HUES6 (cell line): ENCODE data around the gene WDR59.
A peak's percentile ranks its signal among the peaks of the same experiment; 100 is the strongest.

Source experiments
- H3K27ac ChIP-seq: 2 replicates; pipeline ENCODE4 v1.7.0; 2013; ENCODE audit warnings: low read depth, mild to moderate bottlenecking, low read length, inconsistent platforms
- H3K27me3 ChIP-seq: 2 replicates; pipeline ENCODE4 v1.6.1; 2013; ENCODE audit warnings: low read length; ENCODE audit not compliant: control insufficient read depth, insufficient read depth
- H3K36me3 ChIP-seq: 2 replicates; pipeline ENCODE4 v1.6.1; 2013; ENCODE audit warnings: low read length; ENCODE audit not compliant: control insufficient read depth, insufficient read depth
- H3K4me1 ChIP-seq: 2 replicates; pipeline ENCODE4 v1.6.1; 2013; ENCODE audit warnings: low read length; ENCODE audit not compliant: control insufficient read depth, insufficient read depth
- H3K4me3 ChIP-seq: 2 replicates; pipeline ENCODE4 v1.5.1; 2013; ENCODE audit warnings: low read depth, low read length
- H3K9ac ChIP-seq: one replicate; pipeline ENCODE4 v1.6.1; 2013; ENCODE audit warnings: mild to moderate bottlenecking, low read length
- H3K9me3 ChIP-seq: 2 replicates; pipeline ENCODE4 v1.6.1; 2013; ENCODE audit warnings: low read depth, low read length; ENCODE audit not compliant: control insufficient read depth, insufficient read depth

The WDR59 gene

GRCh38 chr16:74973304-74973703 lies 11.6 kb downstream of the WDR59 start:
- H3K4me1 ChIP-seq: no peaks in the 10 kb centered on the region
- H3K36me3 ChIP-seq: peaks cover 18% of the 10 kb centered on the region
- no peak overlapping the region for H3K9ac ChIP-seq
- H3K9me3 ChIP-seq: no peaks in the 10 kb centered on the region
- H3K27me3 ChIP-seq: no peaks in the 10 kb centered on the region
- H3K27ac ChIP-seq: no peak overlapping the region
- no peak overlapping the region for H3K4me3 ChIP-seq

GRCh38 chr16:74954763-74955162 lies 30.2 kb downstream of the WDR59 start:
- H3K36me3 ChIP-seq: peaks cover 76% of the 10 kb centered on the region
- no peak overlapping the region for H3K27ac ChIP-seq
- H3K9ac ChIP-seq: no peak overlapping the region
- no peak overlapping the region for H3K4me3 ChIP-seq
- no peaks in the 10 kb centered on the region for H3K9me3 ChIP-seq
- no peaks in the 10 kb centered on the region for H3K27me3 ChIP-seq
- peaks cover 8% of the 10 kb centered on the region; the same call in 1 of the 2 replicates for H3K4me1 ChIP-seq

- Histone ChIP-seq H3K9ac (no peak overlapping the region), H3K4me3 (no peak overlapping the region), H3K9me3 (no peaks in the 10 kb centered on the region), H3K27me3 (no peaks in the 10 kb centered on the region), H3K4me1 (no peaks in the 10 kb centered on the region; the same call in 1 of the 2 replicates), H3K27ac (no peak overlapping the region), H3K36me3 (peaks cover 80% of the 10 kb centered on the region)
These were observed 33.2 kb downstream of the WDR59 start for GRCh38 chr16:74951681-74952080.

GRCh38 chr16:74951206-74951605 lies 33.7 kb downstream of the WDR59 start:
- Histone ChIP-seq H3K27me3 (no peaks in the 10 kb centered on the region), H3K4me1 (no peaks in the 10 kb centered on the region), H3K36me3 (peaks cover 80% of the 10 kb centered on the region), H3K27ac (no peak overlapping the region), H3K9ac (no peak overlapping the region), H3K4me3 (no peak overlapping the region), H3K9me3 (no peaks in the 10 kb centered on the region)

GRCh38 chr16:74950511-74950910 lies 34.4 kb downstream of the WDR59 start:
- Histone ChIP-seq H3K4me1 (no peaks in the 10 kb centered on the region), H3K9ac (no peak overlapping the region), H3K36me3 (peaks cover 78% of the 10 kb centered on the region), H3K4me3 (no peak overlapping the region), H3K9me3 (no peaks in the 10 kb centered on the region), H3K27me3 (no peaks in the 10 kb centered on the region), H3K27ac (no peak overlapping the region)

- peaks cover 73% of the 10 kb centered on the region for H3K36me3 ChIP-seq
- no peaks in the 10 kb centered on the region for H3K27me3 ChIP-seq
- no peaks in the 10 kb centered on the region for H3K9me3 ChIP-seq
- no peak overlapping the region for H3K9ac ChIP-seq
- H3K4me1 ChIP-seq: no peaks in the 10 kb centered on the region
- no peak overlapping the region for H3K27ac ChIP-seq
- H3K4me3 ChIP-seq: no peak overlapping the region
These were observed 35.6 kb downstream of the WDR59 start for GRCh38 chr16:74949309-74949708.

GRCh38 chr16:74944466-74944865 lies 40.5 kb downstream of the WDR59 start:
- peaks cover 77% of the 10 kb centered on the region for H3K36me3 ChIP-seq
- no peaks in the 10 kb centered on the region for H3K9me3 ChIP-seq
- no peak overlapping the region for H3K27ac ChIP-seq
- no peak overlapping the region for H3K4me3 ChIP-seq
- H3K27me3 ChIP-seq: no peaks in the 10 kb centered on the region
- H3K9ac ChIP-seq: no peak overlapping the region
- no peaks in the 10 kb centered on the region for H3K4me1 ChIP-seq

- Histone ChIP-seq H3K36me3 (peaks cover 79% of the 10 kb centered on the region), H3K4me1 (no peaks in the 10 kb centered on the region), H3K27ac (no peak overlapping the region), H3K9ac (peak overlapping the region; percentile 5), H3K9me3 (no peaks in the 10 kb centered on the region), H3K27me3 (no peaks in the 10 kb centered on the region), H3K4me3 (no peak overlapping the region)
These were observed 41.7 kb downstream of the WDR59 start for GRCh38 chr16:74942977-74943918.

- no peak overlapping the region for H3K27ac ChIP-seq
These were observed 42.4 kb downstream of the WDR59 start for GRCh38 chr16:74942566-74942965.

GRCh38 chr16:74939688-74940087 lies 45.2 kb downstream of the WDR59 start:
- Histone ChIP-seq H3K9ac (no peak overlapping the region), H3K4me3 (no peak overlapping the region), H3K27me3 (no peaks in the 10 kb centered on the region), H3K9me3 (no peaks in the 10 kb centered on the region), H3K27ac (no peak overlapping the region), H3K4me1 (no peaks in the 10 kb centered on the region), H3K36me3 (peaks cover 78% of the 10 kb centered on the region)

More at GRCh38 chr16:74942566-74942965, 42.4 kb downstream of the WDR59 start:
- Histone ChIP-seq H3K4me1 (no peaks in the 10 kb centered on the region), H3K4me3 (no peak overlapping the region), H3K36me3 (peaks cover 79% of the 10 kb centered on the region), H3K9ac (no peak overlapping the region), H3K9me3 (no peaks in the 10 kb centered on the region), H3K27me3 (no peaks in the 10 kb centered on the region)

- no peaks in the 10 kb centered on the region for H3K27me3 ChIP-seq
- no peak overlapping the region for H3K4me3 ChIP-seq
- H3K9ac ChIP-seq: no peak overlapping the region
- no peak overlapping the region for H3K27ac ChIP-seq
- peaks cover 68% of the 10 kb centered on the region for H3K36me3 ChIP-seq
- H3K9me3 ChIP-seq: no peaks in the 10 kb centered on the region
- H3K4me1 ChIP-seq: no peaks in the 10 kb centered on the region
These were observed 47.9 kb downstream of the WDR59 start for GRCh38 chr16:74936902-74937560.
